NCI-H187 (cell line): Measurements from ENCODE around the gene RGMA.

Experiments
- DNase-seq, 2 experiments: peaks; one replicate each; lab custom pipeline; 2025; lab: John Stamatoyannopoulos, UW

RGMA gene, protein sequence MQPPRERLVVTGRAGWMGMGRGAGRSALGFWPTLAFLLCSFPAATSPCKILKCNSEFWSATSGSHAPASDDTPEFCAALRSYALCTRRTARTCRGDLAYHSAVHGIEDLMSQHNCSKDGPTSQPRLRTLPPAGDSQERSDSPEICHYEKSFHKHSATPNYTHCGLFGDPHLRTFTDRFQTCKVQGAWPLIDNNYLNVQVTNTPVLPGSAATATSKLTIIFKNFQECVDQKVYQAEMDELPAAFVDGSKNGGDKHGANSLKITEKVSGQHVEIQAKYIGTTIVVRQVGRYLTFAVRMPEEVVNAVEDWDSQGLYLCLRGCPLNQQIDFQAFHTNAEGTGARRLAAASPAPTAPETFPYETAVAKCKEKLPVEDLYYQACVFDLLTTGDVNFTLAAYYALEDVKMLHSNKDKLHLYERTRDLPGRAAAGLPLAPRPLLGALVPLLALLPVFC

GRCh38 chr15:93088981-93089726 lies at the start of gene RGMA:
TSS of gene RGMA (minus strand) at chr15:93089211. CDS start at chr15:93088932, 279 bp downstream.
- no peak for DNase-seq

- no peak for DNase-seq
These were observed 47.6 kb upstream of the RGMA start for GRCh38 chr15:93136606-93137005.

- no peak for DNase-seq
These were observed 47.0 kb upstream of the RGMA start for GRCh38 chr15:93135997-93136397.

DNA sequence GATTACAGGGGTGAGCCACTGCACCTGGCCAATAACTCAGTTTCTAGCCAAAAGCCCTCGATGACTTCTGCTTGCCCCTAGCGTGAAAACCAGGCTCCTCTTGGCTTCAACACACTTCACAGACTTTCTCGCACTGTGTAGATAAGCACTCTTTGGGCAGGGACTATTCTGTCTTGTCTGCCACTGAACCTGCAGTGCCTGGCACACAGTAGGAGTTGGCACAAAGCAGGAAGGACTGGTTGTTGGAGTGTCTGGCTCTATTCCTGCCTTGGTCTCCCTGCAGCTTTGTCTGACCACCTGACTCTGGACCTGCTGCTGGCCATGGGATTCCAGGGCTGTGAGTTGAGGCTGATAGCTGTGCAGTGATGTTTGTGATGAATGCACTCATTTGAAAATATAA lies 46.4 kb upstream of the RGMA start:
- no peak for DNase-seq

DNA sequence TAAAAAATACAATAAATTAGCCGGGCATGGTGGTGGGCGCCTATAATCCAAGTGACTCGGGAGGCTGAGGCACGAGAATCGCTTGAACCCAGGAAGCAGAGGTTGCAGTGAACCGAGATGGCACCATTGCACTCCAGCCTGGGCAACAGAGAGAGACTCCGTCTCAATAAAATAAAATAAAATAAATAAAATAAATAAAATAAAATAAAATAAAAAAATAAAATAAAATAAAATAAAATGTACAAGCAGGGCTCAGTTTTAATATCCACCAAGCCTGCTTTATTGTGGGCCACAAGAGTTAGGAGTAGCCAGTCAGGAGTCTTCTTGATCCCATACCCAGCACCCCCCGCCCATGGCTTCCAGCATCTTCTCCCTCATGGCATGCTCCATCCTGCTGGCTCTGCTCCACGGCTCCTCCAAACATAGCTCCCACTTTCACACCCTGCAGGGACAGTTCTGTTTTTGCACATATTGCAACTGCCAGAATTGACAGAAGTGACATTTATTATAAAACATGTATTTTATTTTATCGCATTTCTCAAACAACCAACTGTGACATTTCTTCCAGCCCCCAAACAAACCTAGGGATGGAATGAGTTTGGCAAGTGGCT lies 42.6 kb upstream of the RGMA start:
- no peak for DNase-seq

GRCh38 chr15:93129702-93130488 lies 40.9 kb upstream of the RGMA start:
- DNase-seq, result no peak

- no peak for DNase-seq
These were observed 38.3 kb upstream of the RGMA start for GRCh38 chr15:93127286-93127685.

DNA sequence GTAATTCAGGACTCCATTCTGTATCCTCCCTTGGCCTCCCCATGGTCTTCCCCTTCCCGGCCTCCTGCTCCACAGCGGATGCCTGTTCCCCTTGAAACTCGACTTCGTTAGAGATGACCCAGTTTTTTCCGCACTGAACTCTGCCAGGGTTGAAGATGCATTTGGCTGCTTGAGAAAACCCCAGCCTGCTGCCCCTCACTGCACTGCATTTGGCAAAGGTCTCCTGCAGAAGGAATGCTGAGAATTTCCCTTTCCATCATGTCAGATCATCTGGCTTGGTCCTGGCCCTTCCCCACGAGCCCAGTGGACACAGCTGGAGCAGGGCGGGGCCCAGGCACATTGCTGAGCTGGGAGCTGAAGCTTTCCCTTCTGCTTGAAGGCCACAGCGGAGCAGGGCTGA lies 37.6 kb upstream of the RGMA start:
- no peak for DNase-seq

DNA sequence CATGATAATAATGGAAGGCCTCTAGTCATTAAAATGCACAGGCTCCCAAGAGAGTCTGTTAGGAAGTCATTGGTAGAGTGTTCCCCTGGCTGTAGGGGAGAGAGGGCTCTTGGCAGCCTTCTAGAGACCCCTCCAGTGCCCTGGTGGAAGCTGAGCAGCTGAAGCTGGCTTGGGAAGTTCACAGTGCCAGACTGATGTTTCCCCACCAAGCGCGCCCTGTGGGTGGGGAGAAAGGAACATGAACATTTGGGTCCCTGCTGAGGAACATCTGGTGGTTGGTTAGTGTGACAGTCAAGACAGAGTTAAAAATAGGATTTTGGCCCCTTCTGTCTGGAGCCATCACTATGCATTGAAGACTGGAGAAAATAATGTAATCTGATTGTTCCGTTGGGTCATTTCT lies 37.1 kb upstream of the RGMA start:
- DNase-seq, result no peak

DNA sequence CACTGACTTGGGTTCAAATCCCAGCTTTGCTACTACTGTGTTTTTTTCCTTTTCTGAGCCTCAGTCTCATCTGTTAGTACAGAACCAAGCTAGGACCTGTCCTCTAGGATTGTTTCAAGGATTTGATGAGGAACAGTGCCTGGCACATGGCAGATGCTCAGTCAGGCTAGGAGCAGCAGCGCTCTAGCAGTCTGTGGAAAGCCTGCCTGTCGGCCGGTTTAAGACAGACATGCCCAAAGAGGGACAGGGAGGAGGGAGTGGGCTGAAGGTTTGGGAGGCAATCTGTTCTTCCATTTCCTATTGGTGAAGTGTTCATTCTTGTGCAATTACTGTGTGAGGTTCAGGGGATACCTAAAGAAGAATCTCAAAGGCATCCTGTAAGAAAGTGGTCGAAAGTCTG lies 35.1 kb upstream of the RGMA start:
- DNase-seq, result no peak

- no peak for DNase-seq
These were observed 33.2 kb upstream of the RGMA start for GRCh38 chr15:93121973-93122910.

DNA sequence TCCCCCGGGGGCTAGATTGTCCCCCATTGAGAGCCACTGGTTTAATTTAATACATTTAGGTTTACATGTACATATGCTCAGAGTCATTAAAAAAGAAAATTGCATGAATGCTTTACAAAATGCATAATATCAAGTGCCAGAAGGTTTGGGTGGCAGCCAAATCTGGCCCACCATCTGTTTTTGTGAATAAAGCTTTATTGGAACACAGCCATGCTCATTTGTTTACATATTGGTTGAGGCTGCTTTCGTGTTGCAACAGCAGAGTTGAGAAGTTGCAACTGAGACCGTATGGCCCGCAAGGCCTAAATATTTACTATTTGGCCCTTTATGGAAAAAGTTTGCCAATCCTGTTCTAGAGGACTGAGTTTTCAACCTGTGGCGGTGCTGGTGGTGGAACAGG lies 32.1 kb upstream of the RGMA start:
- no peak for DNase-seq

DNA sequence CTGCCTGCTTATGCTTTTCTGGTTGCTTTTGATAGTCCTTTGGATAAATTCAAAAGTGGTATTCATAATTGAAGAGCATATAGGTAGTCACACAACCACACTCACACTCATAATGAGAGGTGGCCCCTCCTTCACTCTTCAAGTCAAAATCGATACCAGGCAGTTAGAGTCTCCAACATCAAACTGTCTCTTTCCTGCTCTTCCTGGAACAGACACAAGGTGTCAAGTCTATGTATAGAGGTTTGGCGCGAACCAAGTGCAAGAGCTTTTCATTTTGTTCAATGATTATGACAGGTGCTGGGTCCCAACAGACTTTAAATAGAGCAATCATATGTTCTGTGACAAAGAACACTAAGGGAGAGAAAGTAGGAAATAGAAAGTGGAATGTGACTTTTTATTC lies 29.9 kb upstream of the RGMA start:
- no peak for DNase-seq

GRCh38 chr15:93111451-93111850 lies 22.4 kb upstream of the RGMA start:
- no peak for DNase-seq

- DNase-seq, result no peak
These were observed 21.6 kb upstream of the RGMA start for GRCh38 chr15:93110502-93111040.

- DNase-seq, result no peak
These were observed 20.5 kb upstream of the RGMA start for GRCh38 chr15:93109336-93110102.

DNA sequence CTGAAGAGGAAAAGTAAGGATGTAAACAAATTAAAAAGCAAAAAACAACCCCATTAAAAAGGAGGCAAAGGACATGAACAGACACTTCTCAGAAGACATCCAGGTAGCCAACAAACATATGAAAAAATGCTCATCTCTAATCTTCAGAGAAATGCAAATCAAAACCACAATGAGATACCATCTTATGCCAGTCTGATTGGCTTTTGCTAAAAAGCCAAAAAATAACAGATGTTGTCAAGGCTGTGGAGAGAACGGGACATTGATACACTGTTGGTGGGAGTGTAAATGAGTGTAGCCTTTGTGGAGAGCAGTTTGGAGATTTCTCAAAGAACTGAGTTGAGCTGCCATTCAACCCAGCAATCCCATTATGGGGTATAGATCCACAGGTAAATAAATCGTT lies 18.6 kb upstream of the RGMA start:
- DNase-seq, result no peak

- no peak for DNase-seq
These were observed 16.5 kb upstream of the RGMA start for GRCh38 chr15:93105485-93105884.

- no peak for DNase-seq
These were observed 14.8 kb upstream of the RGMA start for GRCh38 chr15:93103823-93104222.

DNA sequence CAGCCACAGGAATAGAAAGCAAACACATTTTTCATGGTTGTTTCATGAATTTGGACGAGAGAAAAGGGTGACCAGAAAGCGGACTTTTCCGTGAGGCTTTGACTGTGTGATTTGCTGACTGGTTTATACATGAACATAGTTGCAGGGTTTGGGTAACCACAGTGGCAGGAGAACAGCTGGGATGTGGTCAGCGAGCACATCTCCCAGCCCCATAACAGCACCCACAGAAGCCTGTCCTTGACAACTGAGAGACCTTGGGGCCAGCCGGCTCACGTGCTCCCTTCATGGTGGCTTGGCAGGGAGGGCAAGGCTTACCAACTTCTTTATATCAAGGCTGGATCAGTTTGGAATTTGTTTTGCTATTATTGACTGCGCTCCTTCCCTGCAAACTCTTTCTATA lies 13.2 kb upstream of the RGMA start:
- DNase-seq, result no peak
